ENCODE measurements around the gene XRCC1. TPM values are rescaled to one million over a fixed set of nuclear protein-coding genes. Genes with fewer than 3 reads are reported as not detected.
A peak's percentile ranks its signal among the peaks of the same experiment; 100 is the strongest.

The XRCC1 gene
- total and polyA plus RNA-seq, 9 of the 15 experiments (the other 6 are each of a cell fraction or from before 2014, with no cell fraction given) = 1.5 to 36.9 (median 24.9) TPM

- under 1% methylated on average over 65 of the region's 81 CpGs for WGBS (ENCODE audit: insufficient coverage, low coverage, missing lambda C conversion rate)
- H3K79me2 ChIP-seq (ENCODE audit: control insufficient read depth, insufficient read depth, low read length) = peaks cover 49% of the 10 kb centered on the region
- FAIRE-seq (peak; percentile 95), ATAC-seq (peak; percentile 87), DNase-seq (ENCODE audit: extremely low read depth in 1 of 4, low spot score in 3 of 4) (peak; percentile 92 to 97 (median 92))
- ChIA-PET CTCF (ENCODE audit: low intra/inter-chr PET ratio) (no interaction called here), POLR2A (interaction anchor here (0.6 kb wide), 1 partner anchor 33 kb away, joined by 4 read pairs; no protein-coding TSS in a partner anchor)
- no peaks in the 10 kb centered on the region for H4K20me1 ChIP-seq (replicated peaks; ENCODE audit: control insufficient read depth, insufficient read depth, low read length)
- no TSS peak for BruUV-seq (replicated peaks)
- intact Hi-C loops (cut with micrococcal nuclease) = loop anchor here (10.0 kb wide), 2 partner anchors 65 to 175 kb away; no protein-coding TSS in a partner anchor
- peaks cover 2% of the 10 kb centered on the region for H3K9me1 ChIP-seq (ENCODE audit: control insufficient read depth, insufficient read depth, low read length)
- H3K4me2 ChIP-seq (ENCODE audit: insufficient read depth, low read length) = peak within 1 kb of the TSS; percentile 100
- H3K4me3 ChIP-seq = peak within 1 kb of the TSS; percentile 57
- in situ Hi-C loops (cut with MboI) = no loop called here
- H3K4me1 ChIP-seq (replicated peaks in 1 of 2; ENCODE audit: control insufficient read depth in 2 of 2, insufficient read depth in 2 of 2, low read length in 2 of 2) = peaks cover 47 to 66% of the 10 kb centered on the region in 2 experiments
- peaks cover 2% of the 10 kb centered on the region; the same call in 2 of the 3 replicates for H3K36me3 ChIP-seq (ENCODE audit: control insufficient read depth, insufficient read depth, low read length)
- no peaks in the 10 kb centered on the region for H3K9me3 ChIP-seq (replicated peaks; ENCODE audit: control insufficient read depth, insufficient read depth, low read depth, low read length)
- H2AFZ ChIP-seq (ENCODE audit: low read depth, low read length) = peak within 1 kb of the TSS; percentile 100
- H3K27ac ChIP-seq (ENCODE audit: extremely low read depth, low read depth, low read length) = peak within 1 kb of the TSS; percentile 99
- H3K27me3 ChIP-seq (ENCODE audit: control insufficient read depth in 2 of 2, insufficient read depth in 2 of 2, low read length in 2 of 2) = no peaks in the 10 kb centered on the region
- peak within 1 kb of the TSS; percentile 94 to 98 for H3K9ac ChIP-seq (ENCODE audit: insufficient read depth in 1 of 2, low read depth in 2 of 2, low read length in 2 of 2)
- TF ChIP-seq ZNF75A (CRISPR knock-in tag; IDR thresholded peaks at IDR 0.05) = peak; percentile 12; the same call in 1 of the 2 replicates
- TF ChIP-seq CTBP1 (IDR thresholded peaks at IDR 0.05; ENCODE audit: borderline replicate concordance) = peak; percentile 89
- TF ChIP-seq ARID1B (IDR thresholded peaks at IDR 0.05) = no peak
- no peak for TF ChIP-seq NFATC3 (IDR thresholded peaks at IDR 0.05)
- peak; percentile 83; the same call in 1 of the 2 replicates for TF ChIP-seq STAT6 (CRISPR knock-in tag; IDR thresholded peaks at IDR 0.05)
- no peak for TF ChIP-seq ZFP91 (CRISPR knock-in tag; IDR thresholded peaks at IDR 0.05)
- no peak for TF ChIP-seq CREB5 (CRISPR knock-in tag; IDR thresholded peaks at IDR 0.05)
- TF ChIP-seq NR2C2 (CRISPR knock-in tag; IDR thresholded peaks at IDR 0.05) = no peak
- TF ChIP-seq NR2C2 (tag; IDR thresholded peaks at IDR 0.05) = peak; percentile 59
- TF ChIP-seq FUS (optimal IDR thresholded peaks at IDR 0.05; ENCODE audit: low read depth, low read length) = peak; percentile 95
- peak; percentile 98 for TF ChIP-seq POLR2G (IDR thresholded peaks at IDR 0.05; ENCODE audit: low read depth, low read length)
- TF ChIP-seq NFIC (IDR thresholded peaks at IDR 0.05) = 0 out of 2 replicates have a peak, but pooled peaks have one; percentile 9
- TF ChIP-seq ZBTB8A (IDR thresholded peaks at IDR 0.05; ENCODE audit: partially characterized antibody) = no peak
- TF ChIP-seq RUNX1 (IDR thresholded peaks at IDR 0.05; ENCODE audit: low read depth) = peak; percentile 48; the same call in 1 of the 2 replicates
- TF ChIP-seq ZNF766 (CRISPR knock-in tag; conservative IDR thresholded peaks at IDR 0.05) = 0 out of 2 replicates have a peak, but pooled peaks have one; percentile 74
- TF ChIP-seq NCOA4 (IDR thresholded peaks at IDR 0.05; ENCODE audit: partially characterized antibody) = no peak
- TF ChIP-seq RBM22 (IDR thresholded peaks at IDR 0.05; ENCODE audit: low read depth, low read length, poor library complexity, severe bottlenecking) = peak; percentile 81
Measured at GRCh38 chr19:43619262-43620060, 44.1 kb upstream of the XRCC1 start, which contains the start of gene ZNF428. Gene ZNF428, minus strand, starts transcription at chr19:43619629. Its CDS starts 5,325 bp downstream, at chr19:43614304.
